Upper lobe of left lung (tissue), 4 donors: Measurements from ENCODE around the gene S100A5.

ENCODE experiments used
- CTCF ChIP-seq, 6 experiments: fragments of 450-650 bp in 4 of 6; fragments of 200-600 bp in 2 of 6; sonication (generic) in 2 of 6; IDR thresholded peaks; one replicate each; pipeline ENCODE4 v1.5.1; 2016 to 2019; ENCODE audit warnings: antibody characterized with exemption in 6 of 6
- EP300 ChIP-seq, 4 donors: sonication (generic); formaldehyde crosslinking; IDR thresholded peaks; one replicate each; pipeline ENCODE4 v1.5.1; 2017; ENCODE audit warnings: antibody characterized with exemption in 4 of 4, control low read depth in 2 of 4
- POLR2AphosphoS5 ChIP-seq, 2 donors: sonication (generic); formaldehyde crosslinking; IDR thresholded peaks; one replicate each; pipeline ENCODE4 v1.5.1; 2017; ENCODE audit warnings: antibody characterized with exemption in 2 of 2

GRCh38 chr1:153550398-153550758 lies 9.6 kb upstream of the S100A5 start:
- TF ChIP-seq POLR2AphosphoS5 (IDR thresholded peaks at IDR 0.05) (no peak), CTCF (IDR thresholded peaks at IDR 0.05) (no peak), EP300 (IDR thresholded peaks at IDR 0.05) (no peak)
